Measurements from ENCODE around the gene ITGB7. TPM values are rescaled to one million over a fixed set of nuclear protein-coding genes. Genes with fewer than 3 reads are reported as not detected.

The ITGB7 gene
- total and polyA plus RNA-seq, 2 donors (not counting 3 experiments of a cell fraction or from before 2014, with no cell fraction given) = 0.17 TPM; not detected in 1

DNA sequence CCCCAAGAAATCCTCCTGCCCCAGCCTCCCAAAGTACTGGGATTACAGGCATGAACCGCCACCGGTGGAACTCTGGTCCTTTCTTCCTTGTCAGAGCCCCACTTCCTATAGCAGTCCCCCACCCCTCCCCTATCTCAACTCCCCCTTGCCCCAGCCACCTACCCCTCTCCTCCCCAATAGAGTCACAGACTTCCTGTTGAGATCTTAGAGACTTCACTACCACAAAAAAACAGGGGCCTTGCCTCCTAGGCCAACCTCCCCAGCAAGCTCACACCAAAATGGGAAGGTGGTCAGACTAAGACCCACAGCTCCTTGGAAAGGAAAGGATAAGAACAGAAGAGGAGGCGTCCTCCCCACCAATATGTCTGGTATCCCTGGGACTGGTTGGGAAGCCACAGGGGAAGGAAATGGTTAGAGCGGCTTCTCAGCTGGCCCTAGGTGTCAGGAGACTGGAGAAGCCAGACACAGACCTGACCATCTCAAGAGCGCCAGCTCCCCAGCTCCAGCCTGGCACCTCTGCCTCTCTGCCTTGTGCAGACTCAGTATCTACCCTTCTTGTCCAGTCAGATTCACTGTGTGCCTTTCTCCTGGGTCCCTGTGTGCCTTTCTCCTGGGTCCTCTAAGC lies 8.5 kb downstream of the ITGB7 start:
- dilution Hi-C loops (cut with MboI; ENCODE audit: extremely low pct_ligation_motif_present, low sequenced_read_pairs) = no loop called here
- H3K4me1 ChIP-seq (ENCODE audit: control insufficient read depth, extremely low read depth, insufficient read depth, low read length) = peaks cover 6% of the 10 kb centered on the region
- no peak overlapping the region for H2AFZ ChIP-seq (ENCODE audit: low read depth, low read length)
- ChIA-PET POLR2A (no interaction called here), CTCF (interaction anchor here (0.6 to 6.7 kb wide), 23 partner anchors 10 to 155 kb away, joined by 3 to 249 read pairs (median 14); partner anchors contain the start of genes AAAS, CSAD, ESPL1 and PFDN5)
- BruUV-seq (replicated peaks) = no TSS peak
- H3K9me3 ChIP-seq (replicated peaks; ENCODE audit: control insufficient read depth, insufficient read depth, low read length) = no peaks in the 10 kb centered on the region
- TF ChIP-seq POLR2A (IDR thresholded peaks at IDR 0.05; ENCODE audit: low read depth, low read length) (no peak), MYC (IDR thresholded peaks at IDR 0.05; ENCODE audit: low read depth, low read length) (no peak), POLR2AphosphoS5 (IDR thresholded peaks at IDR 0.05; ENCODE audit: insufficient read depth, low read depth, low read length) (no peak), EZH2 (IDR thresholded peaks at IDR 0.05; ENCODE audit: borderline replicate concordance, low read depth, low read length, severe bottlenecking) (no peak)
- peaks cover 0 to 2% of the 10 kb centered on the region in 2 experiments for H3K27me3 ChIP-seq (ENCODE audit: control insufficient read depth in 2 of 2, insufficient read depth in 2 of 2, low read length in 2 of 2)
- H3K9me1 ChIP-seq (replicated peaks; ENCODE audit: control insufficient read depth, extremely low read depth, insufficient read depth, low read length) = no peaks in the 10 kb centered on the region
- no peak for FAIRE-seq
- H4K20me1 ChIP-seq (replicated peaks; ENCODE audit: control insufficient read depth, extremely low read depth, insufficient read depth, low read length) = no peaks in the 10 kb centered on the region
- no peak overlapping the region for H3K27ac ChIP-seq (ENCODE audit: insufficient read depth, low read depth, low read length)
- no peak overlapping the region for H3K4me3 ChIP-seq (replicated peaks in 1 of 3; ENCODE audit: insufficient read depth in 1 of 3, low read depth in 1 of 3, low read length in 3 of 3)
- H3K79me2 ChIP-seq (ENCODE audit: control insufficient read depth, insufficient read depth, low read length) = no peaks in the 10 kb centered on the region
- DNase-seq (ENCODE audit: low read depth, low spot score) = no peak
- H3K4me2 ChIP-seq (ENCODE audit: insufficient read depth, low read length) = no peak overlapping the region
- intact Hi-C loops (cut with micrococcal nuclease) = no loop called here
- H3K9ac ChIP-seq (replicated peaks; ENCODE audit: extremely low read depth, insufficient read depth, low read length) = no peak overlapping the region
- no peaks in the 10 kb centered on the region for H3K36me3 ChIP-seq (ENCODE audit: control insufficient read depth in 2 of 2, extremely low read depth in 1 of 2, insufficient read depth in 2 of 2, low read length in 2 of 2)

DNA sequence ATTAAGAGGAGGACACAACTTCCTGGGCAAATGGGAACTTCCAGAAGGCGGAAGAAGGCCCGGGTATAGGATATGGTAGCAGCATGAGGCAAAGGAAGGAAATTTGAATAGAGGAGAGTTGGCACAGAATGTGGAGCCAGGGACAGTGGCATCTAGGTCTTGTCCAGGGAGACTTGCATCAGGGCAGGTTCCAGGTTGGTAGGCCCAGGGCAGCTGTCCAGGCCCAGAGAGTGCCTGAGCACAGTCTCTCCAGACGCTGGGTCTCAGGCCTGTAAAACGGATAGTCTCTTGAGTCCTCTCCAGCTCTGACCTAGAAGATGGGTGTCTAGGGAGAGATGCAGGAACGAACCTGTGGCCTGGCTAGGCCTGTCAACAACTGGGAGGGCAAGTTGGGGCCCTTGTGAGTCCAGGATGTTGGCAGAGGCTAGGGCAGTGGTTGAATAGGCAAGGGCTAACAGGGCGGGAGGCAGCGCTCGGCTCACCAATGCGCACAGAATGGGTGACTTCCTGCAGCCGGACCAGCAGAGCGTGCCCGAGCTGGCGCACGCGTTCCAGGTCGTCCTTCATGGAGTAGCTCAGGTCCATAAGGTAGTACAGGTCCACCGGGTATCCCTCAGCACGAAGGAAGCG lies 9.9 kb downstream of the ITGB7 start:
- Histone ChIP-seq H3K27ac (ENCODE audit: insufficient read depth, low read depth, low read length) (no peak overlapping the region), H3K4me3 (replicated peaks in 1 of 3; ENCODE audit: insufficient read depth in 1 of 3, low read depth in 1 of 3, low read length in 3 of 3) (no peak overlapping the region), H2AFZ (ENCODE audit: low read depth, low read length) (peak overlapping the region; percentile 95), H3K79me2 (ENCODE audit: control insufficient read depth, insufficient read depth, low read length) (no peaks in the 10 kb centered on the region), H3K4me2 (ENCODE audit: insufficient read depth, low read length) (no peak overlapping the region), H3K9me1 (replicated peaks; ENCODE audit: control insufficient read depth, extremely low read depth, insufficient read depth, low read length) (no peaks in the 10 kb centered on the region), H3K27me3 (ENCODE audit: control insufficient read depth in 2 of 2, insufficient read depth in 2 of 2, low read length in 2 of 2) (peaks cover 0 to 2% of the 10 kb centered on the region in 2 experiments), H3K4me1 (ENCODE audit: control insufficient read depth, extremely low read depth, insufficient read depth, low read length) (peaks cover 6% of the 10 kb centered on the region), H3K36me3 (ENCODE audit: control insufficient read depth in 2 of 2, extremely low read depth in 1 of 2, insufficient read depth in 2 of 2, low read length in 2 of 2) (no peaks in the 10 kb centered on the region), H3K9me3 (replicated peaks; ENCODE audit: control insufficient read depth, insufficient read depth, low read length) (no peaks in the 10 kb centered on the region), H4K20me1 (replicated peaks; ENCODE audit: control insufficient read depth, extremely low read depth, insufficient read depth, low read length) (no peaks in the 10 kb centered on the region), H3K9ac (replicated peaks; ENCODE audit: extremely low read depth, insufficient read depth, low read length) (no peak overlapping the region)
- dilution Hi-C loops (cut with MboI; ENCODE audit: extremely low pct_ligation_motif_present, low sequenced_read_pairs) = no loop called here
- ChIA-PET CTCF (interaction anchor here (0.6 to 6.7 kb wide), 43 partner anchors 9 to 159 kb away, joined by 3 to 249 read pairs (median 5); partner anchors contain the start of genes AAAS, CSAD, ESPL1 and IGFBP6), POLR2A (interaction anchor here (1.3 kb wide), 1 partner anchor 132 kb away, joined by 3 read pairs; no protein-coding TSS in a partner anchor)
- intact Hi-C loops (cut with micrococcal nuclease) = loop anchor here (1.0 kb wide), 2 partner anchors 38 to 131 kb away; no protein-coding TSS in a partner anchor
- no TSS peak for BruUV-seq (replicated peaks)
- no peak for TF ChIP-seq GATA2 (IDR thresholded peaks at IDR 0.05; ENCODE audit: insufficient read depth, insufficient read length, low read depth, low read length)
- no peak for TF ChIP-seq EZH2 (IDR thresholded peaks at IDR 0.05; ENCODE audit: borderline replicate concordance, low read depth, low read length, severe bottlenecking)
- no peak for TF ChIP-seq FOS (IDR thresholded peaks at IDR 0.05; ENCODE audit: borderline replicate concordance, insufficient read depth, low read length)
- no peak for TF ChIP-seq MYC (IDR thresholded peaks at IDR 0.05; ENCODE audit: low read depth, low read length)
- TF ChIP-seq, protein P1, sequence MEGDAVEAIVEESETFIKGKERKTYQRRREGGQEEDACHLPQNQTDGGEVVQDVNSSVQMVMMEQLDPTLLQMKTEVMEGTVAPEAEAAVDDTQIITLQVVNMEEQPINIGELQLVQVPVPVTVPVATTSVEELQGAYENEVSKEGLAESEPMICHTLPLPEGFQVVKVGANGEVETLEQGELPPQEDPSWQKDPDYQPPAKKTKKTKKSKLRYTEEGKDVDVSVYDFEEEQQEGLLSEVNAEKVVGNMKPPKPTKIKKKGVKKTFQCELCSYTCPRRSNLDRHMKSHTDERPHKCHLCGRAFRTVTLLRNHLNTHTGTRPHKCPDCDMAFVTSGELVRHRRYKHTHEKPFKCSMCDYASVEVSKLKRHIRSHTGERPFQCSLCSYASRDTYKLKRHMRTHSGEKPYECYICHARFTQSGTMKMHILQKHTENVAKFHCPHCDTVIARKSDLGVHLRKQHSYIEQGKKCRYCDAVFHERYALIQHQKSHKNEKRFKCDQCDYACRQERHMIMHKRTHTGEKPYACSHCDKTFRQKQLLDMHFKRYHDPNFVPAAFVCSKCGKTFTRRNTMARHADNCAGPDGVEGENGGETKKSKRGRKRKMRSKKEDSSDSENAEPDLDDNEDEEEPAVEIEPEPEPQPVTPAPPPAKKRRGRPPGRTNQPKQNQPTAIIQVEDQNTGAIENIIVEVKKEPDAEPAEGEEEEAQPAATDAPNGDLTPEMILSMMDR (IDR thresholded peaks at IDR 0.05; ENCODE audit: extremely low read depth in 1 of 2, insufficient read depth in 1 of 2, low read depth in 1 of 2, low read length in 2 of 2) = no peak
- TF ChIP-seq POLR2AphosphoS5 (IDR thresholded peaks at IDR 0.05; ENCODE audit: insufficient read depth, low read depth, low read length) = no peak
- TF ChIP-seq, protein P2, sequence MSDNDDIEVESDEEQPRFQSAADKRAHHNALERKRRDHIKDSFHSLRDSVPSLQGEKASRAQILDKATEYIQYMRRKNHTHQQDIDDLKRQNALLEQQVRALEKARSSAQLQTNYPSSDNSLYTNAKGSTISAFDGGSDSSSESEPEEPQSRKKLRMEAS (IDR thresholded peaks at IDR 0.05; ENCODE audit: insufficient read depth, insufficient read length) = no peak
- TF ChIP-seq JUN (IDR thresholded peaks at IDR 0.05; ENCODE audit: borderline replicate concordance, insufficient read depth, insufficient read length, low read depth) = no peak
- no peak for TF ChIP-seq POLR2A (IDR thresholded peaks at IDR 0.05; ENCODE audit: low read depth, low read length)
- DNase-seq (ENCODE audit: low read depth, low spot score) (no peak), FAIRE-seq (no peak)

All from endothelial cell of umbilical vein (primary cell).